ENCODE data around the gene FNDC3B. TPM values are rescaled to one million over a fixed set of nuclear protein-coding genes. Genes with fewer than 3 reads are reported as not detected.

The FNDC3B gene
- total RNA-seq, 1 donor from 2014 or later: 29.5 TPM

- H3K9me3 Mint-ChIP-seq: peaks cover 3% of the 10 kb centered on the region
- Histone ChIP-seq H3K27me3 (no peaks in the 10 kb centered on the region), H3K27ac (no peak overlapping the region), H3F3A (ENCODE audit: low read depth) (no peaks in the 10 kb centered on the region), H4K20me1 (ENCODE audit: low read depth) (no peaks in the 10 kb centered on the region), H3K79me2 (ENCODE audit: low read depth) (no peaks in the 10 kb centered on the region), H3K4me1 (no peaks in the 10 kb centered on the region), H3K9me3 (ENCODE audit: low read depth) (no peaks in the 10 kb centered on the region), H3K4me3 (no peak overlapping the region), H2AFZ (replicated peaks) (no peak overlapping the region), H3K36me3 (no peaks in the 10 kb centered on the region), H3K4me2 (no peak overlapping the region), H3K9ac (no peak overlapping the region)
- no peak for DNase-seq (ENCODE audit: low spot score)
- no peaks in the 10 kb centered on the region for H3K36me3 Mint-ChIP-seq
- no peak overlapping the region for H3K4me3 Mint-ChIP-seq
- no peak overlapping the region for H3K27ac Mint-ChIP-seq
- peaks cover 11% of the 10 kb centered on the region for H3K4me1 Mint-ChIP-seq
- no peak for TF ChIP-seq EZH2phosphoT487 (IDR thresholded peaks at IDR 0.05)
- TF ChIP-seq EZH2 (IDR thresholded peaks at IDR 0.05): no peak
- no peak for TF ChIP-seq CTCF (IDR thresholded peaks at IDR 0.05)
- H3K27me3 Mint-ChIP-seq (ENCODE audit: insufficient read depth, low read depth): peaks cover 4% of the 10 kb centered on the region
Measured at GRCh38 chr3:172033396-172033795, 6.0 kb upstream of the FNDC3B start.

GRCh38 chr3:172034786-172035685, 4.3 kb upstream of the FNDC3B start:
- no peak overlapping the region for H3K4me3 ChIP-seq
- Mint-ChIP-seq H3K36me3 (no peaks in the 10 kb centered on the region), H3K27me3 (ENCODE audit: insufficient read depth, low read depth) (peaks cover 10% of the 10 kb centered on the region), H3K27ac (no peak overlapping the region), H3K9me3 (peaks cover 3% of the 10 kb centered on the region), H3K4me1 (peaks cover 21% of the 10 kb centered on the region), H3K4me3 (no peak overlapping the region)
- no peaks in the 10 kb centered on the region for H3K9me3 ChIP-seq (ENCODE audit: low read depth)
- TF ChIP-seq EZH2 (IDR thresholded peaks at IDR 0.05): no peak
- peak; percentile 52 for TF ChIP-seq CTCF (IDR thresholded peaks at IDR 0.05)
- peak; percentile 32 for DNase-seq (ENCODE audit: low spot score)
- H3K4me2 ChIP-seq: no peak overlapping the region
- H3K27me3 ChIP-seq: no peaks in the 10 kb centered on the region
- peaks cover 5% of the 10 kb centered on the region for H3K79me2 ChIP-seq (ENCODE audit: low read depth)
- no peaks in the 10 kb centered on the region for H4K20me1 ChIP-seq (ENCODE audit: low read depth)
- H3K4me1 ChIP-seq: peaks cover 4% of the 10 kb centered on the region
- no peak overlapping the region for H3K27ac ChIP-seq
- no peaks in the 10 kb centered on the region for H3K36me3 ChIP-seq
- no peak overlapping the region for H2AFZ ChIP-seq (replicated peaks)
- H3F3A ChIP-seq (ENCODE audit: low read depth): no peaks in the 10 kb centered on the region
- no peak overlapping the region for H3K9ac ChIP-seq

GRCh38 chr3:172036541-172037215, 2.7 kb upstream of the FNDC3B start:
- Mint-ChIP-seq H3K27ac (no peak overlapping the region), H3K4me3 (no peak overlapping the region), H3K27me3 (ENCODE audit: insufficient read depth, low read depth) (peaks cover 10% of the 10 kb centered on the region), H3K9me3 (peaks cover 3% of the 10 kb centered on the region), H3K36me3 (no peaks in the 10 kb centered on the region), H3K4me1 (peaks cover 28% of the 10 kb centered on the region)
- no peak for DNase-seq (ENCODE audit: low spot score)
- Histone ChIP-seq H3K79me2 (ENCODE audit: low read depth) (peaks cover 21% of the 10 kb centered on the region), H3F3A (ENCODE audit: low read depth) (no peaks in the 10 kb centered on the region), H3K9me3 (ENCODE audit: low read depth) (no peaks in the 10 kb centered on the region), H2AFZ (replicated peaks) (no peak overlapping the region), H3K27me3 (no peaks in the 10 kb centered on the region), H4K20me1 (ENCODE audit: low read depth) (peaks cover 3% of the 10 kb centered on the region), H3K9ac (no peak overlapping the region), H3K4me3 (no peak overlapping the region), H3K27ac (no peak overlapping the region), H3K4me2 (no peak overlapping the region), H3K4me1 (peaks cover 7% of the 10 kb centered on the region), H3K36me3 (no peaks in the 10 kb centered on the region)
- TF ChIP-seq EZH2phosphoT487 (IDR thresholded peaks at IDR 0.05) (no peak), CTCF (IDR thresholded peaks at IDR 0.05) (no peak), EZH2 (IDR thresholded peaks at IDR 0.05) (no peak)

Measured in neural progenitor cell (in vitro differentiated cells).